HepG2 (cell line): ENCODE data around the gene ABCG8. TPM values are rescaled to one million over a fixed set of nuclear protein-coding genes. Genes with fewer than 3 reads are reported as not detected.

Experiments
- ATAC-seq: fragments of 200-7000 bp; cut with Tn5 transposase; 3 replicates; pipeline ENCODE4 v1.9.1; 2020; ENCODE audit warnings: mild to moderate bottlenecking, moderate library complexity
- BruUV-seq: library from RNA; stranded (reverse); fragments of 400-500 nt; replicated peaks from 2 replicates; lab custom pipeline; 2021; lab: Mats Ljungman, UMichigan
- CTCF ChIA-PET: fragments of 300-600 bp; formaldehyde crosslinking; extraction: SDS; loops from one replicate; lab custom pipeline; 2021; ENCODE audit warnings: low total read pairs, inconsistent platforms, low intra/inter-chr PET ratio; lab: Yijun Ruan, JAX
- POLR2A ChIA-PET: fragments of 350-600 bp; sonication (Branson Sonifier 250); formaldehyde crosslinking; loops from one replicate; lab custom pipeline; 2020; ENCODE audit warnings: antibody characterized with exemption, inconsistent platforms; lab: Yijun Ruan, JAX
- DNase-seq: peaks from one replicate; pipeline ENCODE4 v3.0.0-alpha.2; 2015; ENCODE audit warnings: low spot score
- FAIRE-seq: peaks from 3 replicates; lab custom pipeline; 2011; peaks lifted over from hg19 to GRCh38; lab: Jason Lieb, UNC
- H2AFZ ChIP-seq: one replicate; pipeline ENCODE4 v1.6.1; 2011; ENCODE audit warnings: low read length, inconsistent platforms
- H3K27ac ChIP-seq: fragments of 300-600 bp; 3 replicates; pipeline ENCODE4 v1.8.0; 2011; ENCODE audit warnings: mixed run types, mild to moderate bottlenecking, mixed read lengths, low read length, inconsistent platforms; ENCODE audit not compliant: insufficient read depth; ENCODE audit errors: extremely low read length
- H3K27me3 ChIP-seq, 2 experiments: fragments of 200-600 bp in 1 of 2; 2 replicates in 1 of 2; 3 replicates in 1 of 2; pipeline versions ENCODE4 v1.6.0 to v1.8.0; 2011; ENCODE audit warnings: low read length in 2 of 2, mild to moderate bottlenecking in 2 of 2, moderate library complexity in 2 of 2, inconsistent platforms in 1 of 2; ENCODE audit not compliant: insufficient read depth in 2 of 2, control insufficient read depth in 1 of 2
- H3K36me3 ChIP-seq, 2 experiments: fragments of 200-600 bp in 1 of 2; replicated peaks in 1 of 2; 2 replicates in 1 of 2; 3 replicates in 1 of 2; pipeline versions ENCODE4 v1.5.1 to v1.8.0; 2011; ENCODE audit warnings: low read length in 2 of 2, inconsistent platforms in 1 of 2; ENCODE audit not compliant: insufficient read depth in 2 of 2, control insufficient read depth in 1 of 2
- H3K4me1 ChIP-seq: 2 replicates; pipeline ENCODE4 v1.5.1; 2012; ENCODE audit warnings: low read length, inconsistent platforms; ENCODE audit not compliant: insufficient read depth
- H3K4me2 ChIP-seq: 2 replicates; pipeline ENCODE4 v1.6.0; 2011; ENCODE audit warnings: low read depth, low read length, inconsistent platforms
- H3K4me3 ChIP-seq, 3 experiments: fragments of 200-600 bp in 1 of 3; sonication (generic), shearing (Covaris generic) in 1 of 3; replicated peaks in 1 of 3; 2 replicates each; pipeline ENCODE4 v1.5.1; 2011 to 2016; ENCODE audit warnings: low read length in 3 of 3, inconsistent platforms in 2 of 3, low read depth in 2 of 3, mild to moderate bottlenecking in 2 of 3, control low read depth in 1 of 3, mixed read lengths in 1 of 3; ENCODE audit not compliant: insufficient read depth in 1 of 3
- H3K79me2 ChIP-seq: one replicate; pipeline ENCODE4 v1.6.1; 2011; ENCODE audit warnings: low read length, inconsistent platforms; ENCODE audit not compliant: insufficient read depth
- H3K9ac ChIP-seq: 2 replicates; pipeline ENCODE4 v1.6.0; 2011; ENCODE audit warnings: mild to moderate bottlenecking, low read depth, low read length, inconsistent platforms; ENCODE audit not compliant: insufficient read depth
- H3K9me3 ChIP-seq: 2 replicates; pipeline ENCODE4 v1.5.1; 2012; ENCODE audit warnings: mild to moderate bottlenecking, low read length
- H4K20me1 ChIP-seq: 2 replicates; pipeline ENCODE4 v1.6.0; 2011; ENCODE audit warnings: inconsistent platforms, mild to moderate bottlenecking, low read length, moderate library complexity; ENCODE audit not compliant: insufficient read depth
- MAX ChIP-seq: IDR thresholded peaks from 2 replicates; pipeline ENCODE4 v1.6.1; 2012; ENCODE audit warnings: inconsistent platforms
- POLR2A ChIP-seq, 2 experiments: IDR thresholded peaks; 2 replicates each; pipeline ENCODE4 v1.6.1; 2011; ENCODE audit warnings: low read depth in 2 of 2, low read length in 2 of 2, mild to moderate bottlenecking in 1 of 2, moderate library complexity in 1 of 2; ENCODE audit not compliant: insufficient read depth in 1 of 2
- PRDM15 ChIP-seq: sonication (generic); formaldehyde crosslinking; IDR thresholded peaks from 2 replicates; pipeline ENCODE4 v1.4.0; 2020; ENCODE audit warnings: missing genetic modification reagents
- SNAPC4 ChIP-seq: sonication (generic); formaldehyde crosslinking; IDR thresholded peaks from 2 replicates; pipeline ENCODE4 v1.4.0; 2020; ENCODE audit warnings: mild to moderate bottlenecking, missing genetic modification reagents
- TBX3 ChIP-seq: fragments of 450-650 bp; IDR thresholded peaks from 2 replicates; pipeline ENCODE4 v1.6.1; 2017; ENCODE audit warnings: antibody characterized with exemption, mild to moderate bottlenecking, inconsistent platforms, borderline replicate concordance
- ZNF605 ChIP-seq: sonication (generic); formaldehyde crosslinking; IDR thresholded peaks from 2 replicates; pipeline ENCODE4 v1.8.0; 2022; ENCODE audit warnings: mild to moderate bottlenecking, missing genetic modification reagents
- ZNF660 ChIP-seq: sonication (generic); formaldehyde crosslinking; IDR thresholded peaks from 2 replicates; pipeline ENCODE4 v1.5.1; 2020; ENCODE audit warnings: mild to moderate bottlenecking, low read depth, missing genetic modification reagents, borderline replicate concordance
- ZNF687 ChIP-seq: sonication (generic); formaldehyde crosslinking; IDR thresholded peaks from 2 replicates; pipeline ENCODE4 v1.5.1; 2020; ENCODE audit warnings: mild to moderate bottlenecking, missing genetic modification reagents, moderate library complexity
- ZNF746 ChIP-seq: sonication (generic); formaldehyde crosslinking; IDR thresholded peaks from 2 replicates; pipeline ENCODE4 v1.8.0; 2022; ENCODE audit warnings: mild to moderate bottlenecking, missing genetic modification reagents
- WGBS: methylation state at CpG from one replicate; pipeline ENCODE4 v1.1.6; 2017; ENCODE audit warnings: low lambda C conversion rate; 5-methylcytosine and 5-hydroxymethylcytosine counted together
- in situ Hi-C: cut with HindIII; loops from 2 replicates; pipeline ENCODE4 v1.10.0; 2017; ENCODE audit warnings: low pct_unique_long_range_greater_than_20kb; ENCODE audit not compliant: extremely low pct_ligation_motif_present
- intact Hi-C: fragments of 100-400 bp; cut with micrococcal nuclease; formaldehyde crosslinking; loops from one replicate; pipeline ENCODE4 v1.10.0; 2022; ENCODE audit not compliant: unreplicated experiment
- polyA plus RNA-seq, 8 experiments: library from polyadenylated mRNA; depleted of rRNA in 3 of 8; stranded (reverse) in 7 of 8; unstranded in 1 of 8; fragments of >200 nt; fragmentation: Illumina TruSeq in 4 of 8; extraction: Trizol in 4 of 8; gene quantifications; 2 replicates each; pipeline versions ENCODE4 v1.2.1 to v1.2.3, GENCODE V29; 2011 to 2016; ENCODE audit warnings: low read depth in 4 of 8, missing spikeins in 1 of 8, mixed read lengths in 1 of 8; ENCODE audit not compliant: insufficient read depth in 1 of 8
- total RNA-seq, 5 experiments: library from RNA; depleted of rRNA; stranded (reverse); fragments of >200 nt; fragmentation: Illumina TruSeq; extraction: Trizol; gene quantifications; 2 replicates each; pipeline ENCODE4 v1.2.3, GENCODE V29; 2016; ENCODE audit warnings: low read depth in 1 of 5

Gene ABCG8
- total and polyA plus RNA-seq, 2 of the 13 experiments (the other 11 are each of a cell fraction or from before 2014, with no cell fraction given), result 8.1 to 8.8 TPM

- Histone ChIP-seq H3K4me1 (peaks cover 67% of the 10 kb centered on the region), H3K9ac (peak overlapping the region; percentile 79), H3K9me3 (no peaks in the 10 kb centered on the region), H3K27me3 (no peaks in the 10 kb centered on the region), H3K27ac (peak overlapping the region; percentile 2), H3K4me3 (peak overlapping the region; percentile 43 to 82 (median 79); a peak in 5 of 6 replicates), H2AFZ (peak overlapping the region; percentile 32), H3K36me3 (peaks cover 2 to 18% of the 10 kb centered on the region in 2 experiments; a peak in 3 of 5 replicates), H4K20me1 (no peaks in the 10 kb centered on the region), H3K79me2 (peaks cover 34% of the 10 kb centered on the region), H3K4me2 (peak overlapping the region; percentile 89)
- no peak for ATAC-seq
- no peak for DNase-seq
- WGBS, result 72% methylated on average over 14 of the region's 14 CpGs
- intact Hi-C loops (loop anchor here (2.0 kb wide), 1 partner anchor 31 kb away; no protein-coding TSS in a partner anchor), in situ Hi-C loops (no loop called here)
- TSS peak; percentile 52 for BruUV-seq
- CTCF ChIA-PET, result no interaction called here
- POLR2A ChIA-PET, result interaction anchor here (0.6 to 2.9 kb wide), 5 partner anchors 33 to 243 kb away, joined by 3 to 9 read pairs (median 4); partner anchors contain the start of gene DYNC2LI1
- FAIRE-seq, result no peak
- TF ChIP-seq SNAPC4 (no peak), ZNF605 (CRISPR knock-in tag) (0 out of 2 replicates have a peak, but pooled peaks have one; percentile 29), MAX (no peak), PRDM15 (CRISPR knock-in tag) (no peak), TBX3 (no peak), POLR2A (IDR thresholded peaks at IDR 0.05; ENCODE audit: insufficient read depth in 1 of 2, low read depth in 2 of 2, low read length in 2 of 2) (no peak), ZNF687 (CRISPR knock-in tag) (no peak), ZNF660 (CRISPR knock-in tag) (no peak), ZNF746 (CRISPR knock-in tag) (0 out of 2 replicates have a peak, but pooled peaks have one; percentile 18)
These were observed 1.2 kb downstream of the ABCG8 start for GRCh38 chr2:43839776-43840564.
